Fibroblast of gingiva (primary cell): ENCODE results near the gene CDH13.

ENCODE experiments used
- DNase-seq: peaks from one replicate; pipeline ENCODE4 v3.0.0-alpha.2; 2011; ENCODE audit warnings: low read depth

CDH13 gene

GRCh38 chr16:83248735-83249463 lies 622.1 kb downstream of the CDH13 start:
- DNase-seq: no peak

GRCh38 chr16:83253521-83253920 lies 626.8 kb downstream of the CDH13 start:
- no peak for DNase-seq

DNA sequence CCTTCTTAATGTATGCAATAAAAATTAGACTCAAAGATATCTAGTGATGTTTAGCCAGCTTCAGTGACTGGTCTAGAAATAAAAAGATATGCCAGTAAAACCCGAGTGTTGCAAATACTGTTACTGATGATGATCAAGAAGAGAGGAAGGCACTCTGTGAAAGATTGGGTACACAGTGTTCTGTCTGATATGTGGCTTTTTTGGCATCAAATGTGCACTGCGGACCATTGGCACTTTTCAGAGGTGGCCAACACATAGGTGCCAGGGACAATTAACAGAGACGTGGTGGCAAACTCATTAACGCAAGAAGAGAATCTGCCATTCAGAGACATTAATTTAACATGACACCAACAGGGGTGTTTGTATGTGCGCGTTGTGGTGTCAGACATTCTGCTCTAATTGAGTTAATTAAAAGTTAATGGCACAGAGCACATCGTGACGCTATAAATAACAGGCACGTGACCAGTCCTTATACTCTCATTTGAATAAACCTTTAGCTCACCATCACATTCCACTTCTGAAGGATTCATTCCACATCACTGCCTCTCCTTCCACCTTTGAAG lies 631.7 kb downstream of the CDH13 start:
- DNase-seq: no peak

GRCh38 chr16:83266848-83267553 lies 640.2 kb downstream of the CDH13 start:
- no peak for DNase-seq

DNA sequence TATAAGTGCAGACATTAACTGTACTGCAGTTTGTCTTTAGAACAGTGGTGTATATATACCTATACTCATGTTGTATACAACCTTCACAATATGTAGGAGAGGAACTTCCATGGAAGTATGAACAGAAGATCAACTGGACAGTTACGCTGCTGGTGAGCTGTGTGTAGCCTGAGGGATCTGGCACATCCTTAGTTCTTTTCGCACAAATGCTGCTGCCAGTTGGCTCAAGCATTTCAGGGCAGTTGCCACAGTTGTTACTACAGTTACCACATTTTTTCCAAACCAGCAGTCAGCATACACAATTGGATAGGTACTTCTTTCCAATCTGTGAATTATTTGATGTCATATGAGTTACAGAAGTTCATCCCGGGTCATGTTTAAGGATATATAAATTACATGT lies 641.4 kb downstream of the CDH13 start:
- DNase-seq: peak; percentile 26

DNA sequence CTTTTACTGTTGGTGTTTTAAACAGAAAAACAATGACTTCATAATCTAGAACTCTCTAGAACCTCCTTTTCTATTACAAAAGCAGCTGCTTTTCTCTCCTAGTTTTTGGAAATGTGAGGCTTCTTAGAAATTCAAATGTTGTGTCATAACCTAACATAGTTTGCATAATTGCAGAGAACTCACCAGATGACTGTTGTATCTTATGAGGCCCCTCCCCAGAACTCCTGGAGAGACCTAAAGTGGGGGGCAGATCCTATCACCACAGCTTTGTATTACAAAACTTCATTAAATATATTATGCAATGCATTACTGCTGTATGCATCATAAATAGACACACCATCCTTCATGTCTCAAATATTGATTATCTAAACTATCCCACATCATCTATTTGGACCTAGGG lies 642.3 kb downstream of the CDH13 start:
- DNase-seq: no peak

GRCh38 chr16:83269541-83269940 lies 642.8 kb downstream of the CDH13 start:
- no peak for DNase-seq

- DNase-seq: no peak
These were observed 643.3 kb downstream of the CDH13 start for GRCh38 chr16:83270061-83270460.

DNA sequence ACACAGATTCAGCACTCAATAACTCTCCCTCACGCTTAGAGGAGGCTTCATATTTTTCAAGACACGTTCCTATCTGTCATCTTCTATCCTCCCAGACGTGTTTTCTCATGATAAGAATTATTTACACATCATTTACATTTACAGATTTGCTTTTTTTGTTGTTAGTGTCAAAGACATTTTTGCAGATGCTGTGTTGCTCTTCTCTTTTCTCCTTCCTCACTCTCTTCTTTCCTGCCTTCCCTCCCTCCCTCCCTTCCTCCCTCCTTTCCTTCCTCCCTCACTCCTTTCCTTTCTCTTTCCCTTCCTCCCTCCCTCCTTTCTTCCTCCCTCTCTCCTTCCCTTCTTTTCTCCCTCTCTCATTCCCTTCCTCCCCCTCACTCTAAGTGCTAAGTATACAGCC lies 643.9 kb downstream of the CDH13 start:
- no peak for DNase-seq

GRCh38 chr16:83271123-83271522 lies 644.4 kb downstream of the CDH13 start:
- no peak for DNase-seq

DNA sequence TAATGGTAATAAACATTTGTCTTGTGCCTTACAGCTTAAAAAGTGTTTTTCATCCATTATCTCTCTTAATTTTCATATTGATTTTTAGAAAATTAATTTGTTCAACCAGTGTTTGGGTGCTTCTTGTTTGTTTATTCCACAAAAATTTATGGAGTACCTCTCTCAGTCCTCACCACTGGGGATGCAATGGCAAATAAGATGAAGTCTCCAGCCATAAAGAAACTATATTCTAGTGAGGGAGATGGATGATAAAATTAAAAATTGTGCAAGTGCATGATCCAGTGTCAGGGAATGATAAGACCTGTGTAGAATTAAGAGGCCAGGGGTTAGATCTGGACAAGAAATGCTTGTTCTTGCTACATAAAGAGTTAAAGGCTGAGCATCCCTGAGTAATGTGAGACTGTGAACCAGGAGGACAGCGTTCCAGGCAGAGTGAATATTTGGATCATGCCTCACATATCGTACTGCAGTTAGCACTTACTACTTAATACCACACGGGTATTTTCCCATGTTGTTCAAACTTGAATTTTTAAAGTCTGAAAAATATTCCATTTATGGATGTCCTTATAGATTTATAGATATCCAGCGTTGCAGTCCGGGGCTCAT lies 645.3 kb downstream of the CDH13 start:
- no peak for DNase-seq

GRCh38 chr16:83272843-83273242 lies 646.1 kb downstream of the CDH13 start:
- no peak for DNase-seq

- DNase-seq: no peak
These were observed 646.9 kb downstream of the CDH13 start for GRCh38 chr16:83273504-83274173.

DNA sequence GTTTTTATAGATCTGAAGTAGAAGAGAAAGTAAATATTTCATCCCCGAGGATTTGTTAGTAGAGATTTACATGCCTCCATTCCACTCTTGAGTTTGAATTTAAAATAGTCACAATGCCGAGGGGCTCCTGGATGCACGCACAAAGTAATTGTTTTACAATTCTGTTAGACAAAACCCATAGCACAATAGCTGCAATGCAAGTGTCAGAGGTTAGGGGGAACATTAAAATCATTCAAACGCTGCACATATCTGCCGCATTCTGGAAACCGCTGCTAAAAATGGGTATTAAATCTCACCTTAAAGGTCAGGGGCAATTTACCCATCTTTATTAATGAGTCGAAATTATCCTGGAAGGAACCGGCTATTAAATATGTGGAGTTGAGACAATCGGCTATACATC lies 652.5 kb downstream of the CDH13 start:
- no peak for DNase-seq

GRCh38 chr16:83285921-83286320 lies 659.2 kb downstream of the CDH13 start:
- DNase-seq: no peak

- peak; percentile 27 for DNase-seq
These were observed 669.7 kb downstream of the CDH13 start for GRCh38 chr16:83296505-83296904.

DNA sequence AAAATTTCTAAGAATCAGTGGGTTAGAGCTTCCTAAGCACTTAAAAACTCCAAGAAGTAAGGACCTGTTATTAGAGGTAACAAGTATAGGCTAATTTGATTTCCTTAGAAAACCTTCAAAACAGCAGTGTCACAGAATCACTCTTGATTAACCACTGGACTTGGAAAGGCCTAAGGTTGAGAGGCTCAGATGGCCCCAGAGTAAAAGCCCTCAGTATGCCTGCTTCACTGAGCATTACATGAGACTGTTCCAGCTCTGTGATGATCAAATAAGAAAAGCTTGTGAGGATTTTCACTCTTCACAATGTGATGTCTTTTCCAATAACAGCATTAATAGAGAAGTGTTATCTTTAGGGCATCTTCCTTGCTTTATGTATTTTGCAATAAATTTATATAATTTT lies 671.8 kb downstream of the CDH13 start:
- no peak for DNase-seq

GRCh38 chr16:83300326-83300725 lies 673.6 kb downstream of the CDH13 start:
- DNase-seq: no peak

DNA sequence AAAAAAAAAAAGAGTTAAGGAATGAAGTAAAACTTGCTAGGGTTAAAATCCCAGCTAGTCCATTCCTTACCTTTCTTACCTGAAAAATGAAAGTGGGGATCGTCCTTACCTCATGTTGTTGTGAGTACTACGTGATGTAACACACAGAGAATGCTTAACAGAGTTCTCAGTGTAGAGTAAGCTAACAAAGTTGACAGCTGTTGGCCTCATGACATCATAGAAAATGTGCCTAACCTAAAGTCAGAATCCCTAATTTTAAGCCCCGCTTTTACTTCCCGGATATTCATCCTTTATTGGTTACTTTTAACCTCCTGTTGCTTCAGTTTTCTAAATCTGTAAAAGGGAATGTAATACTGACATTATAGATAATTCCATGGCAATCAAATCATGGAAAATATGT lies 675.2 kb downstream of the CDH13 start:
- DNase-seq: no peak

DNA sequence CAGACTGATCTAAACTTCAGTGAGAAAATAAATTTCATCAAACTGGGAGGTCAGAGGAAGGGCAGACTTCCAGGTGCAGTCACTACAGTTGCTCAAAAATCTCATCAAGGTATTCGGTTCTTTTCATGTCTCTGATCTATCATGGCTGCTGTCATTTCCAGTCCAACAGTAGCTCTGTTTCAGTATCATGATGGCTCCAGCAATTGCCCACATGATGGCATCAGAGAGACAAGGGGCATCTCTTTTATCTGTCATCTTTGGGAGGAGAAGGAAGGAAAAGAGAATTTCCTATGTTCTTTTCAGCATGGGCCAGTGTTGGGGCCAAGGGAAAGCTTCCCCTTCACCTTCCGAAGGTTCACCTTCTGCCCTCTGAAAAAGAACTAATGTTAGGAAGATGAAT lies 676.1 kb downstream of the CDH13 start:
- no peak for DNase-seq

- DNase-seq: peak; percentile 69
These were observed 678.3 kb downstream of the CDH13 start for GRCh38 chr16:83305092-83305491.

DNA sequence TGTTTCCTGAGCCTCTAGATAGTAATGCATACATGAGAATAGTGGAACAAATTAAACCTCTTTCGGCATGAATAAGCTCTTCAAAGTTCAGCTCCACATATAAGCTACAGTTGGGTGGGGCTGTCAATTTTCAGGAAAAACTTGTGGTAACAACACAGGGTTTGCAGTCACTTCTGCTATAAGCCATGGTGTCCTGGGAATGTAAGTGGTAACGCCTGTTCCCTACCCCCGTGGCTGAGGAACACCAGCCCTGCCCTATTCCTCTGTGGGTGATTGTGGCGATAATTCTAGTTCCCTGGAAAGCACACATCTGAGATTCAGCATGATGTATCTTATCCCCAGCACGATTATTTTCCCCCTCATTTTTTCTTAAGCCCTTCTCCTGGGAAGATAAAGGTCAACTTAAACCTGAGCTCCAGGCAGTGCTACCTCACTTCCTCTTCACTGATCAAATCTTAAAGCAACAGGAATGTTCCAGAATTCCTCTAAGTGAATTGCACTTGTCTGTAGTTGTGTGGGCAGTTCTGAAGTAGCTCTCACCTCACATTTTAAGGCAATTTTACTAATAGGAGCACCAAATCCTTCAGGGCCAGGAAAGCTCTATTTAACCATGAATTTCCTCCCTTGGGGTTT lies 680.3 kb downstream of the CDH13 start:
- DNase-seq: no peak
